Stomach (tissue), 4 donors: ENCODE measurements around the gene B4GALNT3.

Experiments used
- POLR2AphosphoS5 ChIP-seq, 3 donors: sonication (generic); formaldehyde crosslinking; IDR thresholded peaks; one replicate each; pipeline ENCODE4 v1.6.1; 2016; ENCODE audit warnings: antibody characterized with exemption in 3 of 3
- TF ChIP-seq, protein P1 (sequence below), 7 experiments: fragments of 450-650 bp in 4 of 7; fragments of 200-600 bp in 3 of 7; sonication (generic) in 3 of 7; IDR thresholded peaks; one replicate each; pipeline ENCODE4 v1.5.1; 2016 to 2019; ENCODE audit warnings: antibody characterized with exemption in 7 of 7, control low read depth in 2 of 7, mild to moderate bottlenecking in 1 of 7

DNA sequence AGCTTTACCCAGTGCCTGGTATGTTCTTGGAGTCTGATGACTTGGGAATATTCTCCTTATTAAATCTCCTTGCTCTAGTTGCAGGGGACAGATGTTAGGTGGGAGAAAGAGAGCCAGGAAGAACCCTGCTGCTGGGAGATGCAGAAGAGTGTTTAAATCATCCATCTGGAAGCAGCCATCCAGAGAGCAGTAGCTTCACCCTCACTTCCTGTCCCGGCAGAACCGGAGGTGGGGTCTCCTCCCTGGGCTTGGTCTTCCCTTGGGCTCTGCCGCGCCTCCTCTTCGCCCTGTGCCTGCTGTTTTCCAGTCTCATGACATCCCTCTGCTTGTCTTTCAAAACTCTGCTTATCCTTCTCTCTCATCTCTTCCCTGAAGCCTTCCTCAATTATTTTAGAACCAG, 15.5 kb downstream of the B4GALNT3 start:
- TF ChIP-seq, protein P1, sequence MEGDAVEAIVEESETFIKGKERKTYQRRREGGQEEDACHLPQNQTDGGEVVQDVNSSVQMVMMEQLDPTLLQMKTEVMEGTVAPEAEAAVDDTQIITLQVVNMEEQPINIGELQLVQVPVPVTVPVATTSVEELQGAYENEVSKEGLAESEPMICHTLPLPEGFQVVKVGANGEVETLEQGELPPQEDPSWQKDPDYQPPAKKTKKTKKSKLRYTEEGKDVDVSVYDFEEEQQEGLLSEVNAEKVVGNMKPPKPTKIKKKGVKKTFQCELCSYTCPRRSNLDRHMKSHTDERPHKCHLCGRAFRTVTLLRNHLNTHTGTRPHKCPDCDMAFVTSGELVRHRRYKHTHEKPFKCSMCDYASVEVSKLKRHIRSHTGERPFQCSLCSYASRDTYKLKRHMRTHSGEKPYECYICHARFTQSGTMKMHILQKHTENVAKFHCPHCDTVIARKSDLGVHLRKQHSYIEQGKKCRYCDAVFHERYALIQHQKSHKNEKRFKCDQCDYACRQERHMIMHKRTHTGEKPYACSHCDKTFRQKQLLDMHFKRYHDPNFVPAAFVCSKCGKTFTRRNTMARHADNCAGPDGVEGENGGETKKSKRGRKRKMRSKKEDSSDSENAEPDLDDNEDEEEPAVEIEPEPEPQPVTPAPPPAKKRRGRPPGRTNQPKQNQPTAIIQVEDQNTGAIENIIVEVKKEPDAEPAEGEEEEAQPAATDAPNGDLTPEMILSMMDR (IDR thresholded peaks at IDR 0.05) = no peak
- TF ChIP-seq POLR2AphosphoS5 (IDR thresholded peaks at IDR 0.05) = no peak
